OCI-M1 (cell line): Measurements from ENCODE around the gene SRXN1.
A peak's percentile ranks its signal among the peaks of the same experiment; 100 is the strongest.

ENCODE experiments used
- DNase-seq: peaks from one replicate; lab custom pipeline; 2025; lab: John Stamatoyannopoulos, UW

The SRXN1 gene

DNA sequence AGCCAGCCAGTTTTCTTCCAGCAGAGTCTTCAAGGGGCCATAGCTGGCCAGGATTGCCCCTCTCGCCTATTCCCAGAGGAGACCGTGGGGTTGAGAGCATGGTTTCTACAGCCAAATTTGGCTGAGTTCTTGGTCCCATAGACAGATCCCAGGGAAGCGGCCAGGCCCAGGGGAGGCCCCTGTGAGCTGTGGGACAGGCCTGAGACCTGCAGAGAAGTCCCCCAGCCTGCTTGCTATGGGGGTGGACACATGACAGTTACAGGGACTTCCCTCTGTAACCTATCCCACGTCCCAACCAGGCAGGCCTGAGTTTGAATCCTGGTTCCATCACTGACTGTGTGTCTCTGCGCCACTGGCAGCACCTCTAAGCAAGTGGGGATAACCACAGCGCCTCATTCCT, 45.5 kb downstream of the SRXN1 start:
- no peak for DNase-seq

DNA sequence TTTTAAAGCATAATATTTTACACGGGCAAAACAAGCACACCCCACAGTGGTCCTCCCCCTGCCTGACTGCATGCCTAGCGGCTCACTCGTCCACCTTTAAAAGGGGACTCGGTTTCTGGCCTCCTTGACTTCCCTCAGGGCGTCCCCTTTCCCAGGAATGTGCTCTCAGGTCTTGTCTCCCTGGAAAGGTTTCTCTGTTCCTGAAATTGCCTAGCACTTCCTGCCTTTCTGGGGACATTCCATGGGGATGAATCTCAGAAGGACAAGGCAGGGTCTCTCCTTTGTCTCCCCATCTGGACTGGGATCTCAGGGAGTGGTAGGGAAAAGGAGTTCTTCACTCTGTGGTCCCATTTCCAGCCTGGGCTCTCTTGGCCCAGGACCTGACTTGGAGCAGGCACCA, 47.8 kb downstream of the SRXN1 start:
- no peak for DNase-seq

DNA sequence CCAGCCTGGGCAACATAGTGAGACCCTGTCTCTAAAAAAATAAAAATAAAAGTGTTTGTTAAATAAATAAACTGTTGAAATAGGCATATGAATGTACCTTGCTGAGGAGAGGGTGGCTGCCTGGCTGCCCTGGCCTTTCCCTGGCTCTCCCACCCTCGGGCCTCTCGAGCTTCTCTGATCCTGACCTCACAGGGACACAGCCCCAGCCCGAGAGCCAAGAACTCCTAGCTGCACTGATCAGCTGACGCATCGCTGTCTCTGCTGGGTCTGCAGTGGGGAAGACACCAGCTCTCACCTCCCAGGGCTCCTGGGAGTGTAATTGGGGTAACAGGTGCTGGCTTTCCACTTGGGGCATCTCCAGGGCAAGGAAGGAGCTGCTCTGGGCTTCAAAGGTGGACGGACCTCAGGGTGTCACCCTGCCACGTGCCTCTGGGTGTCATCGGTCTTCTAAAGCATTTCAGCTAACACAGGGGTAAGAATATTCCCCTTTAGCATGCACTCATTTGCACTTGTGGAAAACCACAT, 49.8 kb downstream of the SRXN1 start:
- DNase-seq = peak; percentile 13

DNA sequence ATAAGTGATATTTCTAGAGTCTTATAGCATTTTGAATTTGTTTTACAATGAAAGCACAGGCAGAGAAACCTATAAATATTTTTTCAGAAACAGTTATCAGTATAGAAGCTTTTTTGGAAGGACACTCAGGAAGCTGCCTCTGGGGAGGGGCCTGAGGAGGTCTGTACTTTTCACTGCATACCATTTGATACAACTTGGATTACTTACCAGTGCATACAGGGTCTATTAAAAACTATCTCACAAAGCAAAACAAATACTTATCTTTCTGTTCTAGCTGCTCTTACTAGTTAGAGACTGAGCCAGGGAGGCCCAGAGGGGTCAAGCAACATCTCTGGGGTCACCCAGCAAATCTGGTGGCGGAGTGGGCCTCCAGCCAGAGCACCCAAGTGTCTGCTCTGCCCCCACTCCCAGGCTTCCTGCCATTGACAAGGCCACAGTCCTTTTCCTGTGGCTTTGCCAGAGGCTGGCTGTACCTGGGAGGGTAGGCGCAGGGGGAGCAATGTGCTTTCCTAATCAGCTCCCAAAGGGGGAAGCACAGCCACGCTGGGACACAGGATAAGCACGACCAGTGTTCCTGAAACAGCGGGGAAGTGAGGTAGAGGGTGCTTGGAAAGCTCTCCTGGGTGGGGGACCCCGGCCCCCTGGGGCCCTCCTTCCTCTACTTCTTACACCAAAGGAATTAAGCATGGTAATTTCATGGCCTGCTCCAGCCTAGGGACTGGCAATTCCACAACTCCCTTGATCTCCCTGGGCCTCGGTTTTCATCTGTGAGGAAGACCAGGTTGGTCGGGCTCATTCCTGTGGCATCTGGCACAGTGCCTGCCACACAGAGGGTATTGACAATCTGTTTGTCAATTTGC, 50.7 kb downstream of the SRXN1 start:
- no peak for DNase-seq

DNA sequence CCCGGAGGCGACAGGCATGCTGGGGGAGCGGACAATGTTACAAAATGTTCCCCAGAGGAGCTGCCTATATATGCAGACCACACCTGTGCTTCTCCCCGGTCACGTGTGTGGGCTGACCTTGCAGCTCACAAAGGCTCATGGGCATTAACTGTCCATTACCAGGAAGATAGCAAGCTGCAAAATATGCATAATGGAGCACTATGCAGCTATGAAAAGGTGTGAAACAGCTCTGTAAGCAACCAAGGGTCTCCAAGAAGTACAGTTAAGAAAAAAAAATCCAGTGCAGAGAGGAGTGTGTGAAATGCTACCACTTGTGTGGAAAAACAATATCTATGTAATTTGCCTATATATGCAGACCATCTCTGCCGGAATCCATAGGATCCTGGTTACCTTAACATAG, 52.3 kb downstream of the SRXN1 start:
- no peak for DNase-seq

DNA sequence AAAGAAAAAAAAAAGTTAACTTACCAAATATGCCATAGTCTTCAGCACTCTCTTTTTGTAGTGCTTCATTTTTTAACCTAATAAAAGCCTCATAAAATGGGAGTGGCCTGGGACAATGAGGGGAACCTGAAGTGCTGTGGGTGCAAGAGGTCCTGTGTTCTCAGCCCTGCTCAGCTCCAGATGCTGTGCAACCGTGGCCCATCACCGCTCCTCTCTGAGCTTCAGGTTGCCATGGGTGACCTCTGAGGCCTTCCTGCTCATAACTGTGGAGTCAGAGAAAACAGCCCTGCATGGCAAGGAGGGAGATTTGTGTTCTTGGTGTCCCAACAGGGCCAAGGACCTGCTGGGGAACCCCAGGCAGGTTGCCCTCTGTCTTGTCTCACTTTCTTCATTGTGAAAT, 52.9 kb downstream of the SRXN1 start:
- no peak for DNase-seq

DNA sequence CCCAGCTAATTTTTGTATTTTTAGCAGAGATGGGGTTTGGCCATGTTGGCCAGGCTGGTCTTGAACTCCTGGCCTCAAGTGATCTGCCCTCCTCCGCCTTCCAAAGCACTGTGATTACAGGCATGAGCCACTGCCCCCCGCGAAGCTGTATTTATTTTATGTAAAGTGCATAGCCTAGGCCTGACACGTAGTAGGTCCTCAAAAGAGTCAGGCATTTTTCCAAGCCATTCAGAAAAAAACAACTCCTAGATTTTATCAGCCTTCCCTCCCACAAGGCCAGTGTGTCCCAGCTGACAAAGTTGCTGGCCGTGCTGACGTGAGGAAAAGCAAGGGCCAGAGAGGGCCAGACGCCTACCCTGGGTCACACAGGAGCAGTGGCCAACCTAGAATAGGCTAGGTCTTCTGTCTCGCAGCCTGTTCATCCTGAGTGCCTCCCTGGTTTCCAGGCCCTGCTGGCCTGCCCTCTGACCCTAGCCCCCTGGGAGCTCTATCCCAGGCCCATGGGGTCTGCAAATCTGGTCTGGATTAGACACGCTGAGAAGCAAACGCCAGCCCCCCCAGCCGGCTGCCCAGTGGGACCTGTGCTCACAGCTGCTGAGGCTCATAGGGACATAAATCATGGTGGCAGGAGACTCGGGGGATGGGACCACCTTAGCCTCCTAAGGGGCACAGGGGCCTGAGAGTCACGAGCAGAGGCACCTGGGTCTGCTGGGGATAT, 54.7 kb downstream of the SRXN1 start:
- no peak for DNase-seq

DNA sequence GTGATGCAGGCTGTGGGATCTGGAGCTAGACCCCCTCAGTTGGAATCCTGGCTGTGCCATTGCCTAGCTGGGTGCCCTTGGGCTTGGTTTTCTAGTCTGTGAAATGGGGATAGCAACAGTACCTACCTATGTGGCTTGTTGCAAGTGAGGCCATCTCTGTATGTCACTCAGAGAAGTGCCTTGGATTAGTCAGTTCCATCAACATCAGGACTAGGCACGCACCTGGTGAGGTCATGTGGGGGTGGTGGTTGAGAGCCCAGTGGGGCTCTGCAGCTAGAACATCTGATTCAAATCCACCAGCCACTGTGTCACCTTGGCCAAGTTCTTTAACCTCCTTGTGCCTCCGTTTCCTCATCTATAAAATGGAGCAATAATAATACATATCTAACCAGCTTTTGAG, 55.4 kb downstream of the SRXN1 start:
- DNase-seq = no peak
